Testis (tissue), 3 donors: ENCODE results near the gene WDR11. TPM values are rescaled to one million over a fixed set of nuclear protein-coding genes. Genes with fewer than 3 reads are reported as not detected.

Experiments
- DNase-seq: peaks from one replicate; pipeline ENCODE4 v3.0.0-alpha.2; 2019
- H3K27ac ChIP-seq, 2 donors: fragments of 200-600 bp; sonication (generic); one replicate each; pipeline ENCODE4 v1.5.1; 2019
- H3K27me3 ChIP-seq: fragments of 200-600 bp; sonication (generic); one replicate; pipeline ENCODE4 v1.5.1; 2019
- H3K36me3 ChIP-seq: fragments of 200-600 bp; sonication (generic); one replicate; pipeline ENCODE4 v1.5.1; 2017; ENCODE audit warnings: low read depth; ENCODE audit errors: missing control alignments
- H3K4me1 ChIP-seq: fragments of 200-600 bp; sonication (generic); one replicate; pipeline ENCODE4 v1.5.1; 2019
- H3K4me3 ChIP-seq, 2 donors: fragments of 200-600 bp; sonication (generic); one replicate each; pipeline ENCODE4 v1.5.1; 2017 to 2019
- H3K9me3 ChIP-seq: fragments of 200-600 bp; sonication (generic); one replicate; pipeline ENCODE4 v1.5.1; 2017
- POLR2A ChIP-seq: fragments of 450-650 bp; IDR thresholded peaks from one replicate; pipeline ENCODE4 v1.6.1; 2017; ENCODE audit warnings: antibody characterized with exemption, mild to moderate bottlenecking, moderate library complexity
- WGBS, 2 donors: methylation state at CpG; one replicate each; pipeline ENCODE4 v1.1.5; 2018; 5-methylcytosine and 5-hydroxymethylcytosine counted together
- intact Hi-C: fragments of 100-400 bp; cut with DNase I; formaldehyde crosslinking; loops from one replicate; pipeline ENCODE4 v1.15.1; 2023; ENCODE audit warnings: low total_unique reads
- polyA plus RNA-seq: library from polyadenylated mRNA; stranded (reverse); fragments of 350-450 nt; fragmentation: Illumina TruSeq; extraction: RNeasy Lipid Tissue Mini Kit (QIAGEN cat#74804); gene quantifications from one replicate; pipeline ENCODE4 v1.2.3, GENCODE V29; 2014; ENCODE audit warnings: low read depth, low replicate concordance; ENCODE audit not compliant: insufficient read depth
- total RNA-seq, 2 donors: library from RNA; depleted of rRNA; stranded (reverse); fragments of >200 nt; gene quantifications; one replicate each; pipeline ENCODE4 v1.2.3, GENCODE V29; 2016
- TF ChIP-seq, protein P1 (sequence below), 3 experiments: fragments of 450-650 bp in 2 of 3; fragments of 200-600 bp in 1 of 3; sonication (generic) in 1 of 3; IDR thresholded peaks; one replicate each; pipeline ENCODE4 v1.5.1; 2016 to 2019; ENCODE audit warnings: antibody characterized with exemption in 3 of 3, mild to moderate bottlenecking in 2 of 3, moderate library complexity in 1 of 3

Gene WDR11
- total and polyA plus RNA-seq, 3 donors from 2014 or later, result 36.5 to 60.2 (median 58.7) TPM

DNA sequence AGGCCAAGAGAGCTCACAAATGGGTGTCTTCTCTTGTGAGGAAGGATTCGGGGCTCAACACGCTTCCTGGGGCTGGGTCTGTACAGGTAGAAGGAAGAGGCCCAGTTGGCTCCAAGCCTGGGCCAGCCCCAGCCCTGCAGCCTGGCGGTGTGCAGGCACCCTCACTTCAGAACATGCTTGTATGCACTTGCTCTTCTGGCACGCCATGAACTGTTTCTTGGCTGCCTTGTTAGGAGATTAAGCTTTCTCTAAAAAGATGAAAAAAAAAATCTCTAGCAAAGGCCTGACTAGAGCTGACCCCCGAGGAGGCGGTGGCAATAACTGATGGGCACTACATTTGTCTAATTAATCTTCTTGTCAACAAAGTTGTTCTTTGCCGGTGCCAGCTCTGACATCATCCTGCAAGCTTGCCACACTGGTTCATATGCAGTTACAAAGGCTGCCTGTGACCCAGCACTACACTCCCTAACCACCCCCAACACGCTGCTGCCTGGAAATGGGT lies 94.7 kb downstream of the WDR11 start:
- intact Hi-C loops, result loop anchor here (10.0 kb wide), 3 partner anchors 659 to 949 kb away; no protein-coding TSS in a partner anchor
- peak; percentile 61 for DNase-seq
- no peaks in the 10 kb centered on the region for H3K9me3 ChIP-seq
- peaks cover 10% of the 10 kb centered on the region for H3K4me1 ChIP-seq
- 70 to 71% methylated on average over 8 of the region's 8 CpGs for WGBS, 2 donors
- no peak for TF ChIP-seq POLR2A
- H3K4me3 ChIP-seq, result no peak overlapping the region
- no peaks in the 10 kb centered on the region for H3K27me3 ChIP-seq
- H3K27ac ChIP-seq, result no peak overlapping the region
- no peaks in the 10 kb centered on the region for H3K36me3 ChIP-seq

DNA sequence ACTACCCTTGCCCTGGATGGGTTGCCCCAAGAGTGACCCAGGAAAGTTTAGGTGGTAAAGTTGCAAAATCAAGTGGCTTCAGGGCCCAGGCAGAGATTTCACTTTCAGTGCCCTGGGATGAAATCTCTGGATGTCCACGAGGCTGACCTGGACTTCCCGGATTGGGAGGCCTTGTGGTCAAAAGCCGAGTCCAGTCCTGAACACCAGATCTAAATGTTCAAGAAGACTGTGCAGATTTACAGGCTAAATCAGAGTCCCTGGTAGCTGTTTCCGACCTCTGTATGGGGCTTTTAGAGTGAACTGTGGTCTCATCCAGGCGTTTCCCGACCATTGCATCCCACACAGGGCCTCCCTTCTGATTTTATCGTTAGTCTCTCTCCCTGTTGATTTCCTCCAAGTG lies 95.3 kb downstream of the WDR11 start:
- H3K9me3 ChIP-seq, result no peaks in the 10 kb centered on the region
- WGBS, 2 donors, result 78 to 80% methylated on average over 7 of the region's 7 CpGs
- H3K27ac ChIP-seq, result no peak overlapping the region
- H3K4me3 ChIP-seq, result no peak overlapping the region
- peaks cover 10% of the 10 kb centered on the region for H3K4me1 ChIP-seq
- H3K36me3 ChIP-seq, result no peaks in the 10 kb centered on the region
- TF ChIP-seq, protein P1, sequence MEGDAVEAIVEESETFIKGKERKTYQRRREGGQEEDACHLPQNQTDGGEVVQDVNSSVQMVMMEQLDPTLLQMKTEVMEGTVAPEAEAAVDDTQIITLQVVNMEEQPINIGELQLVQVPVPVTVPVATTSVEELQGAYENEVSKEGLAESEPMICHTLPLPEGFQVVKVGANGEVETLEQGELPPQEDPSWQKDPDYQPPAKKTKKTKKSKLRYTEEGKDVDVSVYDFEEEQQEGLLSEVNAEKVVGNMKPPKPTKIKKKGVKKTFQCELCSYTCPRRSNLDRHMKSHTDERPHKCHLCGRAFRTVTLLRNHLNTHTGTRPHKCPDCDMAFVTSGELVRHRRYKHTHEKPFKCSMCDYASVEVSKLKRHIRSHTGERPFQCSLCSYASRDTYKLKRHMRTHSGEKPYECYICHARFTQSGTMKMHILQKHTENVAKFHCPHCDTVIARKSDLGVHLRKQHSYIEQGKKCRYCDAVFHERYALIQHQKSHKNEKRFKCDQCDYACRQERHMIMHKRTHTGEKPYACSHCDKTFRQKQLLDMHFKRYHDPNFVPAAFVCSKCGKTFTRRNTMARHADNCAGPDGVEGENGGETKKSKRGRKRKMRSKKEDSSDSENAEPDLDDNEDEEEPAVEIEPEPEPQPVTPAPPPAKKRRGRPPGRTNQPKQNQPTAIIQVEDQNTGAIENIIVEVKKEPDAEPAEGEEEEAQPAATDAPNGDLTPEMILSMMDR (IDR thresholded peaks at IDR 0.05), result no peak
- no peak for TF ChIP-seq POLR2A
- no peaks in the 10 kb centered on the region for H3K27me3 ChIP-seq
- intact Hi-C loops, result loop anchor here (10.0 kb wide), 3 partner anchors 658 to 948 kb away; no protein-coding TSS in a partner anchor
- DNase-seq, result no peak

DNA sequence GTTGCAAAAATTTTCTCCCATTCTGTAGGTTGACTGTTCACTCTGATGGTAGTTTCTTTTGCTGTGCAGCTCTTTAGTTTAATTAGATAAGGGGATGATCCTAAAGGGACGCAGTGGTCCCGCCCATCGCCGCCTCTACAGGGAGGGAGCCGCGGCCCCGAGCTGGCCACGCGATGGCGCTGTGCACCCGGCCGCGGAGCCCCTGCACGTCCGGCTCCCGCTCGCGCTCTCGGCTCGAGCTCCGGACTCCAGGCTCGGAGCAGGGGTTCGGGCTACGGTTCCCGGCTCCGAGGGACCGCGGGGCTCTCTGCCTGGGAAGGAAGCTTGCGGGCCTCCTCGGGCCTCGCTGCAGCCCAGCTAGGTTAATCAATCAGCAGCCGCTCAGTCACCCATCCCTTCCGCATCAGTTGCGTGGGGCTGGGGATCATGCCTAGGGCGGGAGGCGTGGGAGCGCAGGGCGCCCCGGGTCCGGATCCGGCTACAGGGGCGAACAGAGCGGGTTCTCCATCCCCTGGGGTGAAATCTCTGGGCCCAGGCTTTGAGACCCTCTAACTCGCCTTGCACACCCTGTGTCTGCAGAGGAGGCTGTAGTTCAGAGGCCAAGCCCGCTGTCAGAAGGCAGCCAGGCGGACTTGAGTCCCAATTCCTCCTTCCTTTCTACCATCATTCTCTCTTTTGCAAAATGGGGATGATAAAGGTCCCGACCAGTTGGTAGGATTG lies 97.9 kb downstream of the WDR11 start:
- Histone ChIP-seq H3K36me3 (no peaks in the 10 kb centered on the region), H3K4me3 (peak overlapping the region; percentile 10 to 43), H3K9me3 (no peaks in the 10 kb centered on the region), H3K27me3 (no peaks in the 10 kb centered on the region), H3K27ac (no peak overlapping the region), H3K4me1 (peaks cover 5% of the 10 kb centered on the region)
- intact Hi-C loops, result loop anchor here (10.0 kb wide), 3 partner anchors 656 to 946 kb away; no protein-coding TSS in a partner anchor
- TF ChIP-seq, protein P1 (IDR thresholded peaks at IDR 0.05), result peak; percentile 82 to 90 (median 88)
- no peak for TF ChIP-seq POLR2A
- peak; percentile 80 for DNase-seq
- 0 to 1% methylated on average over 40 to 42 of the region's 47 CpGs for WGBS, 2 donors

DNA sequence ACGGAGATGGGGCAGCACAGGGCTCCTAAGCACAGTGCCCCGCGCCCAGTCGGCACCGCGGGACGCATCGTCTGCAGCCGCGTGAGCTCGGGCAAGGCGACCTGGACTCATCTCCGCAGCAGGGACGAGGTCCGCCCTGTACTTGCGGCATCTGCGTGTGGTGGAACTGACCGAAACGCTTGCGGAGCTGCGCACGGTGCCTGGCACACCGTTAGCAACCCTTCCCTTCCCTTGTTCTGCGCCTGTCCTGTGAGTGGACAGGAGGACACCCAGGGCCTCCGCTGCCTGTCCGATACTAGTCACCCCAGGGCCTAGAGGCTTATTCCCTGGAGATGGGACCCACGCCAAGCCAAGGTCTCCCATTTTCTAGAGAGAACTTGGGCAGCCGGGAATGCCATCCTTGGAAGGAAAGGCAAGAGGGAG lies 98.5 kb downstream of the WDR11 start:
- Histone ChIP-seq H3K4me3 (peak overlapping the region; percentile 10 to 43), H3K27ac (no peak overlapping the region), H3K36me3 (no peaks in the 10 kb centered on the region), H3K27me3 (no peaks in the 10 kb centered on the region), H3K9me3 (no peaks in the 10 kb centered on the region), H3K4me1 (peaks cover 5% of the 10 kb centered on the region)
- DNase-seq, result no peak
- intact Hi-C loops, result loop anchor here (10.0 kb wide), 3 partner anchors 655 to 945 kb away; no protein-coding TSS in a partner anchor
- TF ChIP-seq, protein P1 (IDR thresholded peaks at IDR 0.05), result no peak
- no peak for TF ChIP-seq POLR2A
- WGBS, 2 donors, result 3 to 5% methylated on average over 18 to 28 of the region's 28 CpGs

DNA sequence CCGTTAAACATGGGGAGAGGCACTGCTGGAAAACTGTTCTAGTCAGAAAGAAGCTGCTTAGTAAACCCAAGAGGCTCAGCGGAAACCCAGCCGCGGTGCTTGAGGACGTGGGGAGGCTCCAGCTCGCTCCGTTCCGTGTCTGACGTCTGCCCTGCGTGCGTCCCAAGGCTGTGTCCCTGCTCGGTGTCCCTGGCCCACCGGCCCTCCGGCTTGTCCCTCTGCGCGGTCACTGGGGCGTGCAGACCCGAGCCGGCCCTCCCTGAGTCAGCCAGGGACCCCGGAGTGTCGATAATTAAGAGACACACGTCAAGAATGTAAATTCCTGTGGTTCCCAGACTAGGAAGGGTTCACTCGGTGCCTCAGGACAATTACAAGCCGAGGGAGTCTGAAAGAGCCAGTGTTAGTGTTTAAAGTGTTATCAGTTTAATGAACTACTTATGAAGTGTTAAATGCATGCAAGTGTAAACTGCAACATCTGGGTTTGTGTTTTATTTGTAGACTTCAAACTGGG lies 98.9 kb downstream of the WDR11 start:
- H3K36me3 ChIP-seq, result no peaks in the 10 kb centered on the region
- no peak for DNase-seq
- peak overlapping the region; percentile 10 to 43 for H3K4me3 ChIP-seq
- intact Hi-C loops, result no loop called here
- H3K9me3 ChIP-seq, result no peaks in the 10 kb centered on the region
- WGBS, 2 donors, result 13 to 16% methylated on average over 18 to 24 of the region's 24 CpGs
- no peaks in the 10 kb centered on the region for H3K27me3 ChIP-seq
- peaks cover 5% of the 10 kb centered on the region for H3K4me1 ChIP-seq
- TF ChIP-seq, protein P1 (IDR thresholded peaks at IDR 0.05), result no peak
- no peak for TF ChIP-seq POLR2A
- H3K27ac ChIP-seq, result no peak overlapping the region
